ENCODE results near the gene CBX8. TPM values are rescaled to one million over a fixed set of nuclear protein-coding genes. Genes with fewer than 3 reads are reported as not detected.

Gene CBX8
- total and polyA plus RNA-seq, 2 of the 13 experiments (the other 11 are each of a cell fraction or from before 2014, with no cell fraction given), result 0.34 to 12.6 TPM

DNA sequence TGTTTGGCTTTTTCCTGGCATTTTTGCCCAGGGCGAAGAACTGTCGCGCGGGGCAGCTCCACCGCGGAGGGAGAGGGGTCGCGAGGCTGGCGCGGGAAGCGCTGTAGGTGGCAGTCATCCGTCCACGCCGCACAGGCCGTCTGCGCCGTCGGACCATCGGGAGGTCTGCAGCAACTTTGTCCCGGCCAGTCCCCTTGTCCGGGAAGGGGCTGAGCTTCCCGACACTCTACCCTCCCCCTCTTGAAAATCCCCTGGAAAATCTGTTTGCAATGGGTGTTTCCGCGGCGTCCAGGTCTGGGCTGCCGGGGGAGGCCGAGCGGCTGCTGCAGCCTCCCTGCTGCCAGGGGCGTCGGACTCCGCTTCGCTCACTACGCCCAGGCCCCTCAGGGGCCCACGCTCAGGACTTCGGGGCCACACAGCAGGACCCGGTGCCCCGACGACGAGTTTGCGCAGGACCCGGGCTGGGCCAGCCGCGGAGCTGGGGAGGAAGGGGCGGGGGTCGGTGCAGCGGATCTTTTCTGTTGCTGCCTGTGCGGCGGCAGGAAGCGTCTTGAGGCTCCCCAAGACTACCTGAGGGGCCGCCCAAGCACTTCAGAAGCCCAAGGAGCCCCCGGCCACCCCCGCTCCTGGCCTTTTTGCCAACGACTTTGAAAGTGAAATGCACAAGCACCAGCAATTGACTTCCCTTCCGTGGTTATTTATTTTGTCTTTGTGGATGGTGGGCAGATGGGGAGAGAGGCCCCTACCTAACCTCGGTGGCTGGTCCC lies 44.7 kb upstream of the CBX8 start (continued):
- TF ChIP-seq SMYD3 (CRISPR knock-in tag; IDR thresholded peaks at IDR 0.05) (no peak), ATM (IDR thresholded peaks at IDR 0.05; ENCODE audit: borderline replicate concordance) (no peak), KLF16 (CRISPR knock-in tag; IDR thresholded peaks at IDR 0.05) (no peak), SP140L (CRISPR knock-in tag; IDR thresholded peaks at IDR 0.05; ENCODE audit: borderline replicate concordance) (no peak), TAF1 (CRISPR knock-in tag; IDR thresholded peaks at IDR 0.05) (peak; percentile 7; the same call in 1 of the 2 replicates), FOSL2 (CRISPR knock-in tag; IDR thresholded peaks at IDR 0.05) (peak; percentile 40; the same call in 1 of the 2 replicates), ZNF75D (CRISPR knock-in tag; IDR thresholded peaks at IDR 0.05; ENCODE audit: borderline replicate concordance) (no peak), ZNF546 (CRISPR knock-in tag; conservative IDR thresholded peaks at IDR 0.05) (no peak), ZNF121 (CRISPR knock-in tag; IDR thresholded peaks at IDR 0.05) (no peak), MEIS2 (CRISPR knock-in tag; IDR thresholded peaks at IDR 0.05) (no peak), RAD21 (CRISPR knock-in tag; IDR thresholded peaks at IDR 0.05) (no peak), GTF2F1 (IDR thresholded peaks at IDR 0.05; ENCODE audit: low read length) (no peak), NFIC (IDR thresholded peaks at IDR 0.05; ENCODE audit: low read length) (no peak), ZNF577 (CRISPR knock-in tag; IDR thresholded peaks at IDR 0.05; ENCODE audit: borderline replicate concordance, low read depth) (no peak), DNMT3B (CRISPR knock-in tag; conservative IDR thresholded peaks at IDR 0.05) (no peak), MXI1 (IDR thresholded peaks at IDR 0.05; ENCODE audit: borderline replicate concordance, low read depth, low read length) (no peak), POLR2G (IDR thresholded peaks at IDR 0.05; ENCODE audit: low read depth, low read length) (no peak; the same call in 1 of the 2 replicates), PHF20 (CRISPR knock-in tag; IDR thresholded peaks at IDR 0.05) (no peak), MED13 (CRISPR knock-in tag; IDR thresholded peaks at IDR 0.05) (no peak), NKX3-1 (CRISPR knock-in tag; IDR thresholded peaks at IDR 0.05) (no peak)
- TF ChIP-seq, protein P1, sequence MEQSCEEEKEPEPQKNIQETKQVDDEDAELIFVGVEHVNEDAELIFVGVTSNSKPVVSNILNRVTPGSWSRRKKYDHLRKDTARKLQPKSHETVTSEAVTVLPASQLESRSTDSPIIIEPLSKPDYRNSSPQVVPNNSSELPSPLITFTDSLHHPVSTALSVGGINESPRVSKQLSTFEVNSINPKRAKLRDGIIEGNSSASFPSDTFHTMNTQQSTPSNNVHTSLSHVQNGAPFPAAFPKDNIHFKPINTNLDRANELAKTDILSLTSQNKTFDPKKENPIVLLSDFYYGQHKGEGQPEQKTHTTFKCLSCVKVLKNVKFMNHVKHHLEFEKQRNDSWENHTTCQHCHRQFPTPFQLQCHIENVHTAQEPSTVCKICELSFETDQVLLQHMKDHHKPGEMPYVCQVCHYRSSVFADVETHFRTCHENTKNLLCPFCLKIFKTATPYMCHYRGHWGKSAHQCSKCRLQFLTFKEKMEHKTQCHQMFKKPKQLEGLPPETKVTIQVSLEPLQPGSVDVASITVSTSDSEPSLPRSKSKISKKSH (CRISPR knock-in tag; IDR thresholded peaks at IDR 0.05; ENCODE audit: borderline replicate concordance), result no peak
- TF ChIP-seq, protein P2, sequence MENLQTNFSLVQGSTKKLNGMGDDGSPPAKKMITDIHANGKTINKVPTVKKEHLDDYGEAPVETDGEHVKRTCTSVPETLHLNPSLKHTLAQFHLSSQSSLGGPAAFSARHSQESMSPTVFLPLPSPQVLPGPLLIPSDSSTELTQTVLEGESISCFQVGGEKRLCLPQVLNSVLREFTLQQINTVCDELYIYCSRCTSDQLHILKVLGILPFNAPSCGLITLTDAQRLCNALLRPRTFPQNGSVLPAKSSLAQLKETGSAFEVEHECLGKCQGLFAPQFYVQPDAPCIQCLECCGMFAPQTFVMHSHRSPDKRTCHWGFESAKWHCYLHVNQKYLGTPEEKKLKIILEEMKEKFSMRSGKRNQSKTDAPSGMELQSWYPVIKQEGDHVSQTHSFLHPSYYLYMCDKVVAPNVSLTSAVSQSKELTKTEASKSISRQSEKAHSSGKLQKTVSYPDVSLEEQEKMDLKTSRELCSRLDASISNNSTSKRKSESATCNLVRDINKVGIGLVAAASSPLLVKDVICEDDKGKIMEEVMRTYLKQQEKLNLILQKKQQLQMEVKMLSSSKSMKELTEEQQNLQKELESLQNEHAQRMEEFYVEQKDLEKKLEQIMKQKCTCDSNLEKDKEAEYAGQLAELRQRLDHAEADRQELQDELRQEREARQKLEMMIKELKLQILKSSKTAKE (CRISPR knock-in tag; IDR thresholded peaks at IDR 0.05; ENCODE audit: borderline replicate concordance), result no peak
- TF ChIP-seq, protein P3, sequence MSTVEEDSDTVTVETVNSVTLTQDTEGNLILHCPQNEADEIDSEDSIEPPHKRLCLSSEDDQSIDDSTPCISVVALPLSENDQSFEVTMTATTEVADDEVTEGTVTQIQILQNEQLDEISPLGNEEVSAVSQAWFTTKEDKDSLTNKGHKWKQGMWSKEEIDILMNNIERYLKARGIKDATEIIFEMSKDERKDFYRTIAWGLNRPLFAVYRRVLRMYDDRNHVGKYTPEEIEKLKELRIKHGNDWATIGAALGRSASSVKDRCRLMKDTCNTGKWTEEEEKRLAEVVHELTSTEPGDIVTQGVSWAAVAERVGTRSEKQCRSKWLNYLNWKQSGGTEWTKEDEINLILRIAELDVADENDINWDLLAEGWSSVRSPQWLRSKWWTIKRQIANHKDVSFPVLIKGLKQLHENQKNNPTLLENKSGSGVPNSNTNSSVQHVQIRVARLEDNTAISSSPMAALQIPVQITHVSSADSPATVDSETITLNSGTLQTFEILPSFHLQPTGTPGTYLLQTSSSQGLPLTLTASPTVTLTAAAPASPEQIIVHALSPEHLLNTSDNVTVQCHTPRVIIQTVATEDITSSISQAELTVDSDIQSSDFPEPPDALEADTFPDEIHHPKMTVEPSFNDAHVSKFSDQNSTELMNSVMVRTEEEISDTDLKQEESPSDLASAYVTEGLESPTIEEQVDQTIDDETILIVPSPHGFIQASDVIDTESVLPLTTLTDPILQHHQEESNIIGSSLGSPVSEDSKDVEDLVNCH (CRISPR knock-in tag; IDR thresholded peaks at IDR 0.05), result no peak
- TF ChIP-seq, protein P4, sequence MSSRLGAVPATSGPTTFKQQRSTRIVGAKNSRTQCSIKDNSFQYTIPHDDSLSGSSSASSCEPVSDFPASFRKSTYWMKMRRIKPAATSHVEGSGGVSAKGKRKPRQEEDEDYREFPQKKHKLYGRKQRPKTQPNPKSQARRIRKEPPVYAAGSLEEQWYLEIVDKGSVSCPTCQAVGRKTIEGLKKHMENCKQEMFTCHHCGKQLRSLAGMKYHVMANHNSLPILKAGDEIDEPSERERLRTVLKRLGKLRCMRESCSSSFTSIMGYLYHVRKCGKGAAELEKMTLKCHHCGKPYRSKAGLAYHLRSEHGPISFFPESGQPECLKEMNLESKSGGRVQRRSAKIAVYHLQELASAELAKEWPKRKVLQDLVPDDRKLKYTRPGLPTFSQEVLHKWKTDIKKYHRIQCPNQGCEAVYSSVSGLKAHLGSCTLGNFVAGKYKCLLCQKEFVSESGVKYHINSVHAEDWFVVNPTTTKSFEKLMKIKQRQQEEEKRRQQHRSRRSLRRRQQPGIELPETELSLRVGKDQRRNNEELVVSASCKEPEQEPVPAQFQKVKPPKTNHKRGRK (CRISPR knock-in tag; IDR thresholded peaks at IDR 0.05), result no peak

All from HepG2 (cell line).